Tibial nerve (tissue), 4 donors: ENCODE measurements around the gene COQ8B. TPM values are rescaled to one million over a fixed set of nuclear protein-coding genes. Genes with fewer than 3 reads are reported as not detected.

Source experiments
- DNase-seq, 2 donors: peaks; one replicate each; pipeline ENCODE4 v3.0.0-alpha.2; 2019; ENCODE audit warnings: low spot score in 2 of 2
- H3K27ac ChIP-seq, 4 donors: fragments of 200-600 bp; sonication (generic) in 3 of 4; one replicate each; pipeline ENCODE4 v1.5.1; 2017 to 2019; ENCODE audit warnings: mild to moderate bottlenecking in 1 of 4
- H3K27me3 ChIP-seq, 2 donors: fragments of 200-600 bp; sonication (generic) in 1 of 2; one replicate each; pipeline versions ENCODE4 v1.5.1 to v1.6.0; 2017 to 2019
- H3K36me3 ChIP-seq, 3 donors: fragments of 200-600 bp; sonication (generic); one replicate each; pipeline ENCODE4 v1.5.1; 2018 to 2019
- H3K4me1 ChIP-seq, 4 donors: fragments of 200-600 bp; sonication (generic) in 3 of 4; one replicate each; pipeline ENCODE4 v1.5.1; 2017 to 2019
- H3K4me3 ChIP-seq, 4 donors: fragments of 200-600 bp; sonication (generic) in 3 of 4; one replicate each; pipeline ENCODE4 v1.5.1; 2017 to 2019; ENCODE audit warnings: mild to moderate bottlenecking in 1 of 4, moderate library complexity in 1 of 4
- H3K9me3 ChIP-seq, 4 donors: fragments of 200-600 bp; sonication (generic) in 3 of 4; one replicate each; pipeline ENCODE4 v1.5.1; 2017 to 2019
- EP300 ChIP-seq, 2 donors: sonication (generic); formaldehyde crosslinking; IDR thresholded peaks; one replicate each; pipeline ENCODE4 v1.6.1; 2017; ENCODE audit warnings: antibody characterized with exemption in 2 of 2, mild to moderate bottlenecking in 1 of 2
- POLR2A ChIP-seq, 2 donors: fragments of 450-650 bp; IDR thresholded peaks; one replicate each; pipeline ENCODE4 v1.6.1; 2017; ENCODE audit warnings: antibody characterized with exemption in 2 of 2, mild to moderate bottlenecking in 2 of 2, moderate library complexity in 2 of 2
- WGBS, 2 donors: methylation state at CpG; one replicate each; pipeline ENCODE4 v1.1.5; 2018; 5-methylcytosine and 5-hydroxymethylcytosine counted together
- total RNA-seq, 4 donors: library from RNA; depleted of rRNA; stranded (reverse); fragments of >200 nt; gene quantifications; one replicate each; pipeline ENCODE4 v1.1.0, GENCODE V29; 2016
- TF ChIP-seq, protein P1 (sequence below), 5 experiments: fragments of 200-600 bp in 3 of 5; fragments of 450-650 bp in 2 of 5; sonication (generic) in 3 of 5; IDR thresholded peaks; one replicate each; pipeline ENCODE4 v1.5.1; 2016 to 2019; ENCODE audit warnings: antibody characterized with exemption in 5 of 5, mild to moderate bottlenecking in 3 of 5, moderate library complexity in 2 of 5

Gene COQ8B
- total RNA-seq, 4 donors from 2014 or later, result 71.0 to 88.6 (median 84.3) TPM

DNA sequence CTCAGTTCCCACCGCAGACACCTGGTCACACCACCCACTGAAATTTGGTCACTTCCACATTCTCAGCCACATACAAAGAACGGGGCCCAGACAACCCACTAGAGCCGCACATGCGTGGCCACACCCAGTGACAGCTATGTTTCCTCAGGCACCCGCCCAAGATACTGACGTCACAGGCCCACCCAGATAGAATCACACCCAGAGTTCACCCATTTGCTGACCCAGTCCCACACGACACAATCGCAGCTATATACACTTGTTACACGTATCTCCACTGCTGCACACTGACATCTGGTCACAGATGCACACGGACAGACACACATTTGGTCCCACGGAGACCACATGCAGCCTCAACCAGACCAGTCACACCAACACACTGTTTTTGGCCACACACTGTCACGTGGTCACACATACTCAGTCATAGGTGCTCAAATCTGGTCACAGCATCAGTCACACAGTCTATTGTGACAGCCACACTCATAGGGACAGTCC is 29.1 kb downstream of the COQ8B start:
- Histone ChIP-seq H3K4me3 (peak overlapping the region in 3 of 4 donors; percentile 16 to 95 (median 86)), H3K9me3 (no peaks in the 10 kb centered on the region), H3K27ac (peak overlapping the region; percentile 39 to 98 (median 93)), H3K27me3 (no peaks in the 10 kb centered on the region), H3K4me1 (peaks cover 0 to 56% (median 28%) of the 10 kb centered on the region in 4 donors), H3K36me3 (peaks cover 0 to 51% (median 3%) of the 10 kb centered on the region in 3 donors)
- 24 to 37% methylated on average over 8 to 12 of the region's 12 CpGs for WGBS, 2 donors
- TF ChIP-seq POLR2A (IDR thresholded peaks at IDR 0.05), result peak in 1 of 2 donors; percentile 52
- TF ChIP-seq, protein P1, sequence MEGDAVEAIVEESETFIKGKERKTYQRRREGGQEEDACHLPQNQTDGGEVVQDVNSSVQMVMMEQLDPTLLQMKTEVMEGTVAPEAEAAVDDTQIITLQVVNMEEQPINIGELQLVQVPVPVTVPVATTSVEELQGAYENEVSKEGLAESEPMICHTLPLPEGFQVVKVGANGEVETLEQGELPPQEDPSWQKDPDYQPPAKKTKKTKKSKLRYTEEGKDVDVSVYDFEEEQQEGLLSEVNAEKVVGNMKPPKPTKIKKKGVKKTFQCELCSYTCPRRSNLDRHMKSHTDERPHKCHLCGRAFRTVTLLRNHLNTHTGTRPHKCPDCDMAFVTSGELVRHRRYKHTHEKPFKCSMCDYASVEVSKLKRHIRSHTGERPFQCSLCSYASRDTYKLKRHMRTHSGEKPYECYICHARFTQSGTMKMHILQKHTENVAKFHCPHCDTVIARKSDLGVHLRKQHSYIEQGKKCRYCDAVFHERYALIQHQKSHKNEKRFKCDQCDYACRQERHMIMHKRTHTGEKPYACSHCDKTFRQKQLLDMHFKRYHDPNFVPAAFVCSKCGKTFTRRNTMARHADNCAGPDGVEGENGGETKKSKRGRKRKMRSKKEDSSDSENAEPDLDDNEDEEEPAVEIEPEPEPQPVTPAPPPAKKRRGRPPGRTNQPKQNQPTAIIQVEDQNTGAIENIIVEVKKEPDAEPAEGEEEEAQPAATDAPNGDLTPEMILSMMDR (IDR thresholded peaks at IDR 0.05), result no peak
- peak; percentile 82 to 91 for TF ChIP-seq EP300 (IDR thresholded peaks at IDR 0.05)
- peak; percentile 97 to 98 for DNase-seq

DNA sequence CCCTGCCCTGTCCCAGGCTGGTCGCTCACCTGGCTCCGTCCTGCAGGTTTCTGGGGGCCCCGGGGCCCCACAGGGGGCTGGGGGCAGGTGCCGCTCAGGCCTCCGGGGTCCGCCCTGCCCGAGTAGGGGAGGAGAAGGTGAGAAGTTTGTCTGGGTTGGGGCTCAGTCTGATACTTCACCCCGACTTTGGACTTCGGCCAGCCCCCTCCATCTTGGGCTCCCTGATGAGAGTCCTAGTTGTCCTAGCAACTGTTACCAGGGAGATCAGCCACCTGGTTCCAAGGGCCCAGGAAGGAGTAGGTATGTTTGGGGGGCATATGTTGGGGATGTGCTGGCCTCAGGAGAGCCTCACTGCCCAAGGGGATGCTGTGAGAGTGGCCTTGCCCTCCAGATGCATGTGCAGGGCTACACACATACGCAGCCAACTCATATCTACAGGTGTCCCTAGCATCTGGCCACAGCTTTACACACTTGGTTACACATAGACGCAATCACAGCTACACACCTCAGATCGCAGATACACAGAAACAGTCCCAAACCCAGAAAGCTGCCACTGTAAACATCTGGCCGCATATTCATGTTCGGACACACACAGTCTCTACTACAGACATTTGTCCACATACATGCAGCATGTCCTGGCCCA is 29.7 kb downstream of the COQ8B start:
- no peak for DNase-seq
- H3K36me3 ChIP-seq, result peaks cover 0 to 52% (median 3%) of the 10 kb centered on the region in 3 donors
- WGBS, 2 donors, result 82 to 83% methylated on average over 13 to 14 of the region's 14 CpGs

DNA sequence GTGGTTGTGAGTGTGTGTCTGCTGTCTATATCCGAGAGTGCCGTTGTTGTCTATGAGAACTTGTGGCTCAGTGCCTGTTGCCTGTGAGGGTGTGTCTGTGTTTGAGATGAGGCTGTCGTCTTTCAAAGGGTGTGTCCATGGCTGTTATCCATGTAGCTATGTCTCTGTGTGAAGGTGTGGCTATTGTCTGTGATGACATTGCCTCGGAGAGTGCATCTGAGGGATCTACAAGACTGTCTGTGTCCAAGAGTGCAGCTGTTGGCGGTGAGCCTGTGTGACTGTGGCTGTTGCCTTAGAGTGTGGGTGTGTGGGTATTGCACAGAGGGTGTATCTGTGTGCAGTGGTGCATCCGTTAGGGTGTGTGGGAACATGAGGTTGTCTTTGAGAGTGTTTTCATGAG is 31.1 kb downstream of the COQ8B start:
- TF ChIP-seq, protein P1 (IDR thresholded peaks at IDR 0.05), result no peak
- TF ChIP-seq EP300 (IDR thresholded peaks at IDR 0.05) (peak in 1 of 2 donors; percentile 23), POLR2A (IDR thresholded peaks at IDR 0.05) (no peak)
- WGBS, 2 donors, result 62 to 68% methylated on average over 6 of the region's 6 CpGs

More for the DNA sequence above, 29.7 kb downstream of the COQ8B start:
- TF ChIP-seq, protein P1 (IDR thresholded peaks at IDR 0.05), result no peak
- TF ChIP-seq EP300 (IDR thresholded peaks at IDR 0.05) (no peak), POLR2A (IDR thresholded peaks at IDR 0.05) (no peak)
- H3K9me3 ChIP-seq, result no peaks in the 10 kb centered on the region
- peak overlapping the region; percentile 39 to 98 (median 76) for H3K27ac ChIP-seq
- H3K4me3 ChIP-seq, result peak overlapping the region in 1 of 4 donors; percentile 95
- H3K4me1 ChIP-seq, result peaks cover 0 to 50% (median 28%) of the 10 kb centered on the region in 4 donors
- H3K27me3 ChIP-seq, result no peaks in the 10 kb centered on the region

DNA sequence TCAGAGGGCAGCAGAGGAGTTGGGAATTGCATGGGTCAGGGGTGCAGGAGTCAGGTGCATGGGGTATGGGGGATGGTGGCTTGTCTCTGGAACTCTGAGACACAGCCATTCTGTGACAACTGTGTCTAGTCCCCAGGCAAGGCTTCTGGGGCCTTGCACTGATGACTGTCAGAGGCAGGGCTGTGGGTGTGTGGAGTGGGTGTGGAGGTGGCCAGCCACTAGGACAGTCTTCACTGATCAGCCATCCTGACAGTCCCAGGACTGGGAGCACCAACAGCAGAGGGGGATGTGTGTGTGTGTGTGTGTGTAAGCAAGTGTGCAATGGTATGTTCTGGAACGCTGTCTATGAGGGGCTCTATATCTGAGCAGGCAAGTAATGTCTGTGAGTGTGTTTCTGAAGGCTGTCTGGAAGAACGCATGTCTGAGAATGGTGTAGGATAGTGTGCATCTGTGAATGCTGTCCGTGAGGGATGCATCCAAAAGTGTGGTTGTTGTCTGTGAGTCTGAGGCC is 31.6 kb downstream of the COQ8B start:
- H3K27ac ChIP-seq, result peak overlapping the region in 2 of 4 donors; percentile 43 to 98
- no peaks in the 10 kb centered on the region for H3K27me3 ChIP-seq
- no peaks in the 10 kb centered on the region for H3K9me3 ChIP-seq
- peaks cover 0 to 69% (median 13%) of the 10 kb centered on the region in 3 donors for H3K36me3 ChIP-seq
- TF ChIP-seq, protein P1 (IDR thresholded peaks at IDR 0.05), result no peak
- TF ChIP-seq EP300 (IDR thresholded peaks at IDR 0.05) (no peak), POLR2A (IDR thresholded peaks at IDR 0.05) (no peak)
- peaks cover 0 to 39% (median 18%) of the 10 kb centered on the region in 4 donors for H3K4me1 ChIP-seq
- no peak overlapping the region for H3K4me3 ChIP-seq
- no peak for DNase-seq
- WGBS, 2 donors, result 85 to 88% methylated on average over 3 of the region's 3 CpGs

More for the DNA sequence above, 31.1 kb downstream of the COQ8B start:
- Histone ChIP-seq H3K9me3 (no peaks in the 10 kb centered on the region), H3K27me3 (no peaks in the 10 kb centered on the region), H3K36me3 (peaks cover 0 to 64% (median 10%) of the 10 kb centered on the region in 3 donors), H3K27ac (peak overlapping the region in 2 of 4 donors; percentile 43 to 98), H3K4me1 (peaks cover 0 to 39% (median 18%) of the 10 kb centered on the region in 4 donors), H3K4me3 (no peak overlapping the region)
- DNase-seq, result no peak

DNA sequence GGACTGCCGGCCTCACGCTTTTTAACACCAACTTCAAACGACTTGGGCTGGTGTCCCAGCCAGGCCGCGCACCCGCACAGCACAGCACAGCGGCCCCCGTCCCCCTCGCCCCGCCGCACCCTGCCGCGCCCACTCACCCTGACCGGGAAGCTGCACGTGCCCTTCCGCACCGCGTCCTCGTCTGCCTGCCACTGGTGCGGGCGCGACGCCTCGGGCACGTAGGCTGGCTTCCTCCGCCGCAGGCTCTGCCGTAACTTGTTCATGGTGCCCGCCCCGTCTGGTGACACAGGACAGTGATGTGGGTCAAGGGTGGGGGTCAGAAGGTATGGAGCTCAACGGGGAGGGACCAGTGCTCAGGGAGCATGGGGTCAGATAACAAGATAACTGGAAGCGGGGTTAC is 32.4 kb downstream of the COQ8B start:
- Histone ChIP-seq H3K27ac (peak overlapping the region in 1 of 4 donors; percentile 43), H3K4me1 (peaks cover 0 to 39% (median 17%) of the 10 kb centered on the region in 4 donors), H3K36me3 (peaks cover 0 to 77% (median 13%) of the 10 kb centered on the region in 3 donors), H3K27me3 (no peaks in the 10 kb centered on the region), H3K4me3 (no peak overlapping the region), H3K9me3 (no peaks in the 10 kb centered on the region)
- WGBS, 2 donors, result 94 to 95% methylated on average over 32 of the region's 32 CpGs
- no peak for DNase-seq
- TF ChIP-seq EP300 (IDR thresholded peaks at IDR 0.05) (no peak), POLR2A (IDR thresholded peaks at IDR 0.05) (no peak)
- TF ChIP-seq, protein P1 (IDR thresholded peaks at IDR 0.05), result no peak
